Progenitor cell of endocrine pancreas (in vitro differentiated cells): ENCODE measurements around the gene CTDNEP1. TPM values are rescaled to one million over a fixed set of nuclear protein-coding genes. Genes with fewer than 3 reads are reported as not detected.
A peak's percentile ranks its signal among the peaks of the same experiment; 100 is the strongest.

Source experiments
- DNase-seq: peaks from one replicate; pipeline ENCODE4 v3.0.0; 2021; ENCODE audit warnings: low spot score; ENCODE audit not compliant: unreplicated experiment
- H3K27ac Mint-ChIP-seq: 2 replicates; pipeline ENCODE4 v1.8.0; 2021; ENCODE audit warnings: mild to moderate bottlenecking, moderate library complexity, mixed read lengths
- H3K27me3 Mint-ChIP-seq: 2 replicates; pipeline ENCODE4 v1.8.0; 2021; ENCODE audit warnings: mixed read lengths
- H3K36me3 Mint-ChIP-seq: 2 replicates; pipeline ENCODE4 v1.8.0; 2022; ENCODE audit warnings: mixed read lengths; ENCODE audit not compliant: insufficient read depth
- H3K4me1 Mint-ChIP-seq: 2 replicates; pipeline ENCODE4 v1.8.0; 2021; ENCODE audit warnings: low read depth, mixed read lengths
- H3K4me3 Mint-ChIP-seq: 2 replicates; pipeline ENCODE4 v1.8.0; 2021; ENCODE audit warnings: low read depth, mild to moderate bottlenecking, moderate library complexity, mixed read lengths
- H3K9me3 Mint-ChIP-seq: 2 replicates; pipeline ENCODE4 v1.8.0; 2021; ENCODE audit warnings: low read depth, mixed read lengths
- CTCF ChIP-seq: fragments of 200-600 bp; sonication (generic); IDR thresholded peaks from one replicate; pipeline ENCODE4 v1.5.0; 2021; ENCODE audit warnings: antibody characterized with exemption, mild to moderate bottlenecking; ENCODE audit not compliant: unreplicated experiment
- total RNA-seq: library from RNA; stranded (reverse); gene quantifications from 2 replicates; pipeline ENCODE4 v1.2.1, GENCODE V29; 2021

CTDNEP1 gene
- total RNA-seq, 1 donor from 2014 or later: 137 TPM

GRCh38 chr17:7293816-7294613 is 42.5 kb upstream of the CTDNEP1 start:
- Mint-ChIP-seq H3K36me3 (no peaks in the 10 kb centered on the region), H3K4me1 (peaks cover 8% of the 10 kb centered on the region), H3K4me3 (peak overlapping the region; percentile 20), H3K9me3 (no peaks in the 10 kb centered on the region), H3K27me3 (peaks cover 53% of the 10 kb centered on the region), H3K27ac (no peak overlapping the region)
- TF ChIP-seq CTCF: no peak
- peak; percentile 39 for DNase-seq

GRCh38 chr17:7293159-7293558 is 41.6 kb upstream of the CTDNEP1 start:
- no peak overlapping the region for H3K4me3 Mint-ChIP-seq
- TF ChIP-seq CTCF: no peak
- no peak for DNase-seq
- no peak overlapping the region for H3K27ac Mint-ChIP-seq
- no peaks in the 10 kb centered on the region for H3K9me3 Mint-ChIP-seq
- no peaks in the 10 kb centered on the region for H3K36me3 Mint-ChIP-seq
- peaks cover 56% of the 10 kb centered on the region for H3K27me3 Mint-ChIP-seq
- peaks cover 8% of the 10 kb centered on the region for H3K4me1 Mint-ChIP-seq

GRCh38 chr17:7292729-7293128 is 41.2 kb upstream of the CTDNEP1 start:
- H3K4me3 Mint-ChIP-seq: no peak overlapping the region
- no peak overlapping the region for H3K27ac Mint-ChIP-seq
- H3K36me3 Mint-ChIP-seq: no peaks in the 10 kb centered on the region
- H3K4me1 Mint-ChIP-seq: peaks cover 8% of the 10 kb centered on the region
- TF ChIP-seq CTCF: no peak
- H3K27me3 Mint-ChIP-seq: peaks cover 57% of the 10 kb centered on the region
- H3K9me3 Mint-ChIP-seq: no peaks in the 10 kb centered on the region
- DNase-seq: no peak

- H3K27ac Mint-ChIP-seq: no peak overlapping the region
- TF ChIP-seq CTCF: no peak
- no peak overlapping the region for H3K4me3 Mint-ChIP-seq
Measured at GRCh38 chr17:7292194-7292593, 40.7 kb upstream of the CTDNEP1 start.

GRCh38 chr17:7290685-7291084 is 39.2 kb upstream of the CTDNEP1 start:
- no peaks in the 10 kb centered on the region for H3K9me3 Mint-ChIP-seq
- no peak overlapping the region for H3K27ac Mint-ChIP-seq
- peaks cover 49% of the 10 kb centered on the region for H3K27me3 Mint-ChIP-seq
- no peak for TF ChIP-seq CTCF
- DNase-seq: no peak
- H3K4me3 Mint-ChIP-seq: no peak overlapping the region
- H3K36me3 Mint-ChIP-seq: no peaks in the 10 kb centered on the region
- peaks cover 7% of the 10 kb centered on the region for H3K4me1 Mint-ChIP-seq

More at GRCh38 chr17:7292194-7292593, 40.7 kb upstream of the CTDNEP1 start:
- Mint-ChIP-seq H3K27me3 (peaks cover 57% of the 10 kb centered on the region), H3K4me1 (peaks cover 8% of the 10 kb centered on the region), H3K36me3 (no peaks in the 10 kb centered on the region), H3K9me3 (no peaks in the 10 kb centered on the region)
- no peak for DNase-seq
